CD14-positive monocyte (primary cell): Measurements from ENCODE around the gene TFAP2D. TPM values are rescaled to one million over a fixed set of nuclear protein-coding genes. Genes with fewer than 3 reads are reported as not detected.

Experiments used
- DNase-seq, 3 donors: peaks; one replicate each; pipeline ENCODE4 v3.0.0-alpha.2; 2011 to 2022
- H2AFZ ChIP-seq: 2 replicates; pipeline ENCODE4 v1.6.0; 2012; ENCODE audit warnings: mild to moderate bottlenecking, low read depth, low read length, inconsistent platforms; ENCODE audit not compliant: insufficient read depth, poor library complexity, severe bottlenecking
- H3K27ac ChIP-seq, 2 donors: 1 replicate in 1 of 2; 2 replicates in 1 of 2; pipeline ENCODE4 v1.5.1; 2012 to 2013; ENCODE audit warnings: low read length in 2 of 2, control low read depth in 1 of 2, inconsistent platforms in 1 of 2, low read depth in 1 of 2, mild to moderate bottlenecking in 1 of 2
- H3K27me3 ChIP-seq, 2 donors: one replicate each; pipeline versions ENCODE4 v1.6.0 to v1.6.1; 2011 to 2013; ENCODE audit warnings: low read length in 2 of 2; ENCODE audit not compliant: control insufficient read depth in 2 of 2, insufficient read depth in 2 of 2
- H3K36me3 ChIP-seq, 2 donors: replicated peaks in 1 of 2; 1 replicate in 1 of 2; 2 replicates in 1 of 2; pipeline versions ENCODE4 v1.5.1 to v1.6.1; 2012 to 2013; ENCODE audit warnings: low read length in 2 of 2, control low read depth in 1 of 2, inconsistent platforms in 1 of 2, mild to moderate bottlenecking in 1 of 2; ENCODE audit not compliant: insufficient read depth in 2 of 2, control insufficient read depth in 1 of 2
- H3K4me1 ChIP-seq, 2 donors: 1 replicate in 1 of 2; 2 replicates in 1 of 2; pipeline versions ENCODE4 v1.5.1 to v1.6.1; 2012 to 2013; ENCODE audit warnings: low read length in 2 of 2, control low read depth in 1 of 2, inconsistent platforms in 1 of 2, mild to moderate bottlenecking in 1 of 2, moderate library complexity in 1 of 2; ENCODE audit not compliant: insufficient read depth in 2 of 2, control insufficient read depth in 1 of 2
- H3K4me2 ChIP-seq: replicated peaks from 2 replicates; pipeline ENCODE3; 2012; ENCODE audit warnings: low read length, moderate library complexity, mild to moderate bottlenecking; ENCODE audit not compliant: poor library complexity, severe bottlenecking; ENCODE audit errors: extremely low read depth
- H3K4me3 ChIP-seq, 3 experiments: fragments of 200-600 bp in 1 of 3; sonication (generic) in 1 of 3; replicated peaks in 1 of 3; 1 replicate in 2 of 3; 2 replicates in 1 of 3; pipeline ENCODE4 v1.5.1; 2011 to 2013; ENCODE audit warnings: low read length in 3 of 3, mild to moderate bottlenecking in 3 of 3, control low read depth in 2 of 3, low read depth in 2 of 3, inconsistent platforms in 1 of 3, moderate library complexity in 1 of 3
- H3K79me2 ChIP-seq: 2 replicates; pipeline ENCODE4 v1.6.0; 2012; ENCODE audit warnings: mild to moderate bottlenecking, control low read depth, inconsistent platforms, low read length, moderate library complexity; ENCODE audit not compliant: insufficient read depth
- H3K9ac ChIP-seq: 2 replicates; pipeline ENCODE4 v1.6.0; 2017; ENCODE audit warnings: low read length, mild to moderate bottlenecking; ENCODE audit not compliant: insufficient read depth, poor library complexity, severe bottlenecking
- H3K9me3 ChIP-seq, 2 donors: replicated peaks in 1 of 2; 1 replicate in 1 of 2; 2 replicates in 1 of 2; pipeline versions ENCODE4 v1.5.1 to v1.6.1; 2012 to 2013; ENCODE audit warnings: low read length in 2 of 2, control low read depth in 1 of 2; ENCODE audit not compliant: control insufficient read depth in 1 of 2, insufficient read depth in 1 of 2
- H4K20me1 ChIP-seq: 2 replicates; pipeline ENCODE4 v1.6.0; 2012; ENCODE audit warnings: mild to moderate bottlenecking, low read length, control low read depth, moderate library complexity; ENCODE audit not compliant: insufficient read depth
- H3K27ac Mint-ChIP-seq, 7 donors: one replicate each; pipeline ENCODE4 v1.8.0; 2020; ENCODE audit warnings: mild to moderate bottlenecking in 7 of 7, mixed read lengths in 7 of 7, moderate library complexity in 6 of 7, inconsistent platforms in 2 of 7
- H3K27me3 Mint-ChIP-seq, 3 donors: one replicate each; pipeline ENCODE4 v1.8.0; 2021 to 2022; ENCODE audit warnings: low read depth in 3 of 3, mild to moderate bottlenecking in 3 of 3, mixed read lengths in 3 of 3, moderate library complexity in 3 of 3, inconsistent platforms in 1 of 3
- H3K36me3 Mint-ChIP-seq, 2 donors: one replicate each; pipeline ENCODE4 v1.8.0; 2020; ENCODE audit warnings: mixed read lengths in 2 of 2, inconsistent platforms in 1 of 2, mild to moderate bottlenecking in 1 of 2
- H3K4me1 Mint-ChIP-seq: one replicate; pipeline ENCODE4 v1.8.0; 2020; ENCODE audit warnings: mild to moderate bottlenecking, mixed read lengths
- H3K4me3 Mint-ChIP-seq, 2 donors: one replicate each; pipeline ENCODE4 v1.8.0; 2020; ENCODE audit warnings: mild to moderate bottlenecking in 2 of 2, mixed read lengths in 2 of 2, moderate library complexity in 1 of 2
- H3K9me3 Mint-ChIP-seq, 7 donors: one replicate each; pipeline ENCODE4 v1.8.0; 2020 to 2022; ENCODE audit warnings: mixed read lengths in 7 of 7, mild to moderate bottlenecking in 6 of 7, moderate library complexity in 6 of 7, inconsistent platforms in 2 of 7
- intact Hi-C, 2 donors: fragments of 100-400 bp; cut with micrococcal nuclease; formaldehyde crosslinking; loops; one replicate each; pipeline versions ENCODE4 v1.15.0 to v1.15.1; 2023
- polyA plus RNA-seq, 3 donors: library from polyadenylated mRNA; depleted of rRNA in 1 of 3; unstranded in 2 of 3; stranded (reverse) in 1 of 3; fragments of 300-500 nt in 2 of 3; fragments of >200 nt in 1 of 3; fragmentation: Illumina TruSeq in 2 of 3; gene quantifications; 1 replicate in 2 of 3; 2 replicates in 1 of 3; pipeline ENCODE4 v1.2.3, GENCODE V29; 2012 to 2021
- TF ChIP-seq, protein P1 (sequence below): fragments of 200-600 bp; IDR thresholded peaks from one replicate; pipeline ENCODE4 v1.8.0; 2022; ENCODE audit warnings: antibody characterized with exemption, mild to moderate bottlenecking

The TFAP2D gene
- polyA plus RNA-seq, 3 donors = not detected

DNA sequence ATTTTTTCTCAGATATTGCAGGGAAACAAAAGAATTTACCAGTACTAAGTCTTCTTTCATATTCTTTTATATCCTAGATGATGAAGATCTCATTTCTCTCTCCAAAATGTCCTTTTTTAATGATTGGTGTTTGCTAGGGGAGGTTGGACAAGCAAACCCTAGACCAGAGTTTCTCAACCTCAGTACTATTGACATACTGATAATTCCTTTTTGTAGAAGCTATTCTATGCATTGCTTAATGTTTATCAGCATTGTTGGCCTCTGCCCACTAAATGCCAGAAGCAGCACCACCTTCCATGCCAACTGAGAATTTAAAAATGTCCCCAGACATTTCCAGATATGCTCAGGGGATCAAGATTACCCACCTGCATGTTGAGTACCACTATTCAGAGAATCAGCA is 91.0 kb downstream of the TFAP2D start:
- H3K36me3 ChIP-seq = no peaks in the 10 kb centered on the region
- H3K27me3 Mint-ChIP-seq = peaks cover 0 to 7% (median 6%) of the 10 kb centered on the region in 3 donors

DNA sequence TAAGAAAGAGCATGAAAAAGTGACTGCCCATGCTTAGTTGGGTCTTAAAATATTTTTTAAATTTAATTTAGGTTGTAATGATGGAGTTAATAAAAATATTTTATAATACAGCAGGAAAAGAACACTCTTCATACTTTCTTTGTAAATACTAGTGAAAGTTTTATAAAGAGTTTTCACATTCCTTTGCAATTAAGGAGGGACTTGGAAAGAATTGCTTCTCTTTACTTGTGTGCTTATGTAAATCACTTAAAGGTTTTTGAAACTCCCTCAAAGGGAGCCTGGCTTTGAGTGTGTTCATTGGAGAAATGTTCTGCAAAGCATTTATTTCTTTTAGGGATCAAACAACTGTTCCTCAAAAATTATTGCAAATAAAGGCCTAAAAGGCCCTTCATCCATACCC is 93.7 kb downstream of the TFAP2D start:
- Histone ChIP-seq H3K27me3 (no peaks in the 10 kb centered on the region), H2AFZ (no peak overlapping the region), H3K4me1 (no peaks in the 10 kb centered on the region), H3K9me3 (no peaks in the 10 kb centered on the region), H3K4me3 (no peak overlapping the region), H3K27ac (no peak overlapping the region), H3K79me2 (no peaks in the 10 kb centered on the region), H3K4me2 (no peak overlapping the region), H3K9ac (no peak overlapping the region), H4K20me1 (no peaks in the 10 kb centered on the region), H3K36me3 (no peaks in the 10 kb centered on the region)
- TF ChIP-seq, protein P1, sequence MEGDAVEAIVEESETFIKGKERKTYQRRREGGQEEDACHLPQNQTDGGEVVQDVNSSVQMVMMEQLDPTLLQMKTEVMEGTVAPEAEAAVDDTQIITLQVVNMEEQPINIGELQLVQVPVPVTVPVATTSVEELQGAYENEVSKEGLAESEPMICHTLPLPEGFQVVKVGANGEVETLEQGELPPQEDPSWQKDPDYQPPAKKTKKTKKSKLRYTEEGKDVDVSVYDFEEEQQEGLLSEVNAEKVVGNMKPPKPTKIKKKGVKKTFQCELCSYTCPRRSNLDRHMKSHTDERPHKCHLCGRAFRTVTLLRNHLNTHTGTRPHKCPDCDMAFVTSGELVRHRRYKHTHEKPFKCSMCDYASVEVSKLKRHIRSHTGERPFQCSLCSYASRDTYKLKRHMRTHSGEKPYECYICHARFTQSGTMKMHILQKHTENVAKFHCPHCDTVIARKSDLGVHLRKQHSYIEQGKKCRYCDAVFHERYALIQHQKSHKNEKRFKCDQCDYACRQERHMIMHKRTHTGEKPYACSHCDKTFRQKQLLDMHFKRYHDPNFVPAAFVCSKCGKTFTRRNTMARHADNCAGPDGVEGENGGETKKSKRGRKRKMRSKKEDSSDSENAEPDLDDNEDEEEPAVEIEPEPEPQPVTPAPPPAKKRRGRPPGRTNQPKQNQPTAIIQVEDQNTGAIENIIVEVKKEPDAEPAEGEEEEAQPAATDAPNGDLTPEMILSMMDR = no peak
- Mint-ChIP-seq H3K36me3 (no peaks in the 10 kb centered on the region), H3K27ac (no peak overlapping the region), H3K4me3 (no peak overlapping the region), H3K9me3 (peaks cover 0 to 2% (median 0%) of the 10 kb centered on the region in 7 donors), H3K4me1 (no peaks in the 10 kb centered on the region), H3K27me3 (peaks cover 0 to 11% (median 6%) of the 10 kb centered on the region in 3 donors)
- DNase-seq = no peak
- intact Hi-C loops = no loop called here

More for the DNA sequence above, 91.0 kb downstream of the TFAP2D start:
- H3K4me1 Mint-ChIP-seq = no peaks in the 10 kb centered on the region
- no peak overlapping the region for H3K4me3 Mint-ChIP-seq
- peaks cover 0 to 4% (median 0%) of the 10 kb centered on the region in 7 donors for H3K9me3 Mint-ChIP-seq
- no peaks in the 10 kb centered on the region for H3K36me3 Mint-ChIP-seq
- no peak overlapping the region for H3K27ac ChIP-seq
- H3K4me2 ChIP-seq = no peak overlapping the region
- no peaks in the 10 kb centered on the region for H3K4me1 ChIP-seq
- H3K9ac ChIP-seq = no peak overlapping the region
- DNase-seq = no peak
- no peak overlapping the region for H3K4me3 ChIP-seq
- H3K9me3 ChIP-seq = no peaks in the 10 kb centered on the region
- no peaks in the 10 kb centered on the region for H3K79me2 ChIP-seq
- no peak overlapping the region for H3K27ac Mint-ChIP-seq
- H3K27me3 ChIP-seq = no peaks in the 10 kb centered on the region
- H4K20me1 ChIP-seq = no peaks in the 10 kb centered on the region
- intact Hi-C loops = no loop called here
- TF ChIP-seq, protein P1 = no peak
- H2AFZ ChIP-seq = no peak overlapping the region
